Fibroblast of pulmonary artery (primary cell): ENCODE measurements around the gene ARHGAP45.
A peak's percentile ranks its signal among the peaks of the same experiment; 100 is the strongest.

Experiments used
- DNase-seq: peaks from one replicate; pipeline ENCODE4 v3.0.0-alpha.2; 2010; ENCODE audit warnings: low read depth
- H3K4me3 ChIP-seq: replicated peaks from 2 replicates; pipeline ENCODE4 v1.5.1; 2011; ENCODE audit warnings: low read depth, mild to moderate bottlenecking, control low read depth, low read length, moderate library complexity
- TF ChIP-seq, protein P1 (sequence below): IDR thresholded peaks from 2 replicates; pipeline ENCODE4 v1.5.1; 2011; ENCODE audit warnings: mild to moderate bottlenecking, control low read depth, low read length, inconsistent platforms; ENCODE audit errors: missing control alignments

The ARHGAP45 gene

DNA sequence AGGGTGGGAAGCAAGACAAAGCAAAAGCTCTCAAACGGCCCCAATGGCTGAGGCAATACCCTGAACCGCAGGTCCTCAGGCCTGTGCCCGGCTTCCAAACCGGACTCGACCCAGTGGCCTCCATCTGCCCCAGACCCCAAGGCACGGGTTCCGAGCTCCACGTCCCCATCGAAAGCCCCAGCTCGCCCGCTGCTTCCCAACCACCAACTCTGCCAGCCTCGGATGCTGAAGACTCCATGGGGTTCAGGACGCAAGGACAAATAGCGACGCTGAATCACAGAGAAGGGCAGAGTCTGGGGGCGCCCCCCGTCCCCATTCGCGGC is 27.6 kb downstream of the ARHGAP45 start:
- no peak for DNase-seq
- peak overlapping the region; percentile 90 for H3K4me3 ChIP-seq
- TF ChIP-seq, protein P1, sequence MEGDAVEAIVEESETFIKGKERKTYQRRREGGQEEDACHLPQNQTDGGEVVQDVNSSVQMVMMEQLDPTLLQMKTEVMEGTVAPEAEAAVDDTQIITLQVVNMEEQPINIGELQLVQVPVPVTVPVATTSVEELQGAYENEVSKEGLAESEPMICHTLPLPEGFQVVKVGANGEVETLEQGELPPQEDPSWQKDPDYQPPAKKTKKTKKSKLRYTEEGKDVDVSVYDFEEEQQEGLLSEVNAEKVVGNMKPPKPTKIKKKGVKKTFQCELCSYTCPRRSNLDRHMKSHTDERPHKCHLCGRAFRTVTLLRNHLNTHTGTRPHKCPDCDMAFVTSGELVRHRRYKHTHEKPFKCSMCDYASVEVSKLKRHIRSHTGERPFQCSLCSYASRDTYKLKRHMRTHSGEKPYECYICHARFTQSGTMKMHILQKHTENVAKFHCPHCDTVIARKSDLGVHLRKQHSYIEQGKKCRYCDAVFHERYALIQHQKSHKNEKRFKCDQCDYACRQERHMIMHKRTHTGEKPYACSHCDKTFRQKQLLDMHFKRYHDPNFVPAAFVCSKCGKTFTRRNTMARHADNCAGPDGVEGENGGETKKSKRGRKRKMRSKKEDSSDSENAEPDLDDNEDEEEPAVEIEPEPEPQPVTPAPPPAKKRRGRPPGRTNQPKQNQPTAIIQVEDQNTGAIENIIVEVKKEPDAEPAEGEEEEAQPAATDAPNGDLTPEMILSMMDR: no peak

GRCh38 chr19:1094978-1095701 is 28.2 kb downstream of the ARHGAP45 start, which contains the start of gene POLR2E:
TSS of gene POLR2E (minus strand) at chr19:1095375. CDS start at chr19:1095315, 60 bp downstream.
- H3K4me3 ChIP-seq: peak within 1 kb of the TSS; percentile 90
- TF ChIP-seq, protein P1: no peak
- peak; percentile 99 for DNase-seq

- H3K4me3 ChIP-seq: no peak overlapping the region
- TF ChIP-seq, protein P1: no peak
Observed at GRCh38 chr19:1097810-1098176, 30.8 kb downstream of the ARHGAP45 start.

GRCh38 chr19:1098177-1099051 is 31.4 kb downstream of the ARHGAP45 start:
- DNase-seq: no peak
- no peak overlapping the region for H3K4me3 ChIP-seq
- TF ChIP-seq, protein P1: no peak

More at GRCh38 chr19:1097810-1098176, 30.8 kb downstream of the ARHGAP45 start:
- no peak for DNase-seq

DNA sequence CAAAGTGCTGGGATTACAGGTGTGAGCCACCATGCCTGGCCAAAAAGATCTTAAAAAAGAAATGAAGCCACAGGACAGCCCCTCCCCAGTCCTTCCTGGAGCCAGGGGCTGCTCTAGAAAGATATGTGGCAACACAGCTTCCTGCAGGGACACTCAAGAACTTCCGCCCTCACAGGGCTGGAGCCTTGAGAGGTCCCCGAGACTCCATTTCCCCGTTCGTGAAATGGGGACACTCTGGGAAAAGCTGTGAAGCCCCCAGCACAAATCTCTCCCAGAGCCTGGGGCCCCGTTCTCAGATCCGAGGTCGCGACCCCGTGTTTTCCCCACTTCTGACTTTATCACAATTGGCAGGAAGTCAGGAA is 34.4 kb downstream of the ARHGAP45 start:
- DNase-seq: no peak
- TF ChIP-seq, protein P1: no peak
- peak overlapping the region; percentile 10 for H3K4me3 ChIP-seq

DNA sequence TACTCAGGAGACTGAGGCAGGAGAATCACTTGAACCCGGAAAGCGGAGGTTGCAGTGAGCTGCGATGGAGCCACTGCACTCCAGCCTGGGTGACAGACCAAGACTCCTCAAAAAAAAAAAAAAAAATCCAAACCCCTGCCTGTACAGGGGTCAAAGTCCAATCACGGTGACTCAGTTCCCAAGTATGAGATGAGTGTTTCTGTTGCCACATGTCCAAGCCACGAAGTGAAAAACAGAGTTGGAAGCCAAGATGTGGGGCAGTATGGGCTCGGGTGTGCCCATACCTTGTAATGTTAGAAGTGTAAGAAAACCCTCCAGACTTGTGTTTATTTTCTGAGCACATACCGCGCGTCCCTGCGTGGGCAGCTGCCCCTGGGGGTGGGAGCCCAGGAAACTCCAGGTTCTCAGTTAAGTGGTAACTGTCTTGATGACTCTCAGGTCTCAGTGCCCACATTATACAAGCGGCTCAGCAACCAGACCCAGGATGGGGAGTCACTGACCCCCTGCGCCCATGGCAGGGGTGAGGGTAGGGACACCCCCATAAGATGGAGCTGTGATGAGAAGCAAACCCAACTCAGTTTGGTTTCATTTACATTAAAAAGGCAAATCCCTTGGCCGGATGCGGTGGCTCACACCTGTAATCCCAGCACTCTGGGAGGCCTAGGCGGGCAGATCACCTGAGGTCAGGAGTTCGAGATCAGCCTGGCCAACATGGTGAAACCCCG is 35.6 kb downstream of the ARHGAP45 start:
- DNase-seq: peak; percentile 99

More for the DNA sequence above, 35.6 kb downstream of the ARHGAP45 start:
- peak overlapping the region; percentile 25 for H3K4me3 ChIP-seq
- TF ChIP-seq, protein P1: no peak
